SK-N-SH (cell line): ENCODE data around the gene PAPOLB.

Experiments used
- ELF1 ChIP-seq: IDR thresholded peaks from 2 replicates; pipeline ENCODE4 v1.4.0; 2012
- EP300 ChIP-seq, 2 experiments: IDR thresholded peaks; 2 replicates each; pipeline versions ENCODE4 v1.4.0 to v1.6.1; 2012; ENCODE audit warnings: borderline replicate concordance in 1 of 2, low read depth in 1 of 2, low read length in 1 of 2
- GABPA ChIP-seq: IDR thresholded peaks from 2 replicates; pipeline ENCODE4 v1.4.0; 2012; ENCODE audit warnings: low read depth, mild to moderate bottlenecking
- JUND ChIP-seq: IDR thresholded peaks from 2 replicates; pipeline ENCODE4 v1.4.0; 2012
- MXI1 ChIP-seq: IDR thresholded peaks from 2 replicates; pipeline ENCODE4 v1.6.1; 2012; ENCODE audit warnings: mild to moderate bottlenecking, low read depth, low read length, improper control_type of control experiment
- NFIC ChIP-seq: IDR thresholded peaks from 2 replicates; pipeline ENCODE4 v1.4.0; 2012; ENCODE audit warnings: borderline replicate concordance
- POLR2AphosphoS5 ChIP-seq: IDR thresholded peaks from 2 replicates; pipeline ENCODE4 v1.6.1; 2012; ENCODE audit warnings: low read depth, low read length
- RCOR1 ChIP-seq: fragments of 150-350 bp; IDR thresholded peaks from 2 replicates; pipeline ENCODE4 v1.6.1; 2017; ENCODE audit warnings: antibody characterized with exemption, low read length
- SMC3 ChIP-seq: IDR thresholded peaks from 2 replicates; pipeline ENCODE4 v1.6.1; 2012; ENCODE audit warnings: low read depth, low read length, improper control_type of control experiment
- TAF1 ChIP-seq: IDR thresholded peaks from 2 replicates; pipeline ENCODE4 v1.6.1; 2012; ENCODE audit warnings: low read depth, mild to moderate bottlenecking, low read length, moderate library complexity, borderline replicate concordance
- TF ChIP-seq, protein P1 (sequence below): fragments of 200-600 bp; sonication (generic); IDR thresholded peaks from 2 replicates; pipeline ENCODE4 v1.6.1; 2017; ENCODE audit warnings: antibody characterized with exemption, mild to moderate bottlenecking, moderate library complexity
- TF ChIP-seq, protein P2 (sequence below): IDR thresholded peaks from 2 replicates; pipeline ENCODE4 v1.4.0; 2012; ENCODE audit warnings: low read depth, borderline replicate concordance
- TF ChIP-seq, protein P3 (sequence below): IDR thresholded peaks from 2 replicates; pipeline ENCODE4 v1.6.1; 2012; ENCODE audit warnings: mild to moderate bottlenecking, low read depth, low read length, moderate library complexity
- TF ChIP-seq, protein P4 (sequence below): fragments of 150-350 bp; IDR thresholded peaks from 2 replicates; pipeline ENCODE4 v1.6.1; 2017; ENCODE audit warnings: antibody characterized with exemption, low read length, low read depth, borderline replicate concordance

DNA sequence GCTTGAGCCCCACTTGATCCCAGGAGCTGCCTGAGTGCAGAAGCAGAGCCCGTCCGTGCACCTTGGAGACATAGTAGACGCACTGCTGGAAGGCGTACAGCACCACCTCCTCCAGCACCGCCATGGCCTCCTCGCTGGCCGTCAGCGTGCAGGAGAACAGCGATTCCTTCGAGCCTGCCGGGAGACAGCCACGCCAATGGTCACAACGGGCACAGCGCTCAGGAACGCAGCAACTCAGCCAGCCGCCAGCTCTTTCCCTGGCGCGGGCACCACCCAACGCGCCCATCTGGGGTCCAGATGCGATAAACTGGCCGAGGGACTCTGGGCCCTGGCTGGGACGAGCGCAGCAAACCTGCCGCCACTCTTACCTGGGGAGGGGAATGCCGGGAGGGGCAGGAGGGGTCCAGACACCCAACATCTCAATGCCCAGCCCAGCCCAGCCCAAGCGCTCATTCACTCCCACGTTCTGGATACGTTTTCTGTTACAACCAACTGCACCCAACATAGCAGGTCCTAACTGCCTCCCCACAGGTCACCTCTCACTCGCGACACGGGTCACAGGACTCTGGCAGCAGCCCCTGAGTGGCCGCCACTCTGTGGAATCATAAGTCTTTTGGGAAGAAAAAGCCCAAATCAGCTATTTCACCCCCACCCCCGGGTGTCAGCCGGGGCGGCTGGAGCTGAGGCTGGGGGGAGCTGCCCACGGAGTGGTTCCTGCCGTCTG, 44.5 kb downstream of the PAPOLB start:
- TF ChIP-seq, protein P1, sequence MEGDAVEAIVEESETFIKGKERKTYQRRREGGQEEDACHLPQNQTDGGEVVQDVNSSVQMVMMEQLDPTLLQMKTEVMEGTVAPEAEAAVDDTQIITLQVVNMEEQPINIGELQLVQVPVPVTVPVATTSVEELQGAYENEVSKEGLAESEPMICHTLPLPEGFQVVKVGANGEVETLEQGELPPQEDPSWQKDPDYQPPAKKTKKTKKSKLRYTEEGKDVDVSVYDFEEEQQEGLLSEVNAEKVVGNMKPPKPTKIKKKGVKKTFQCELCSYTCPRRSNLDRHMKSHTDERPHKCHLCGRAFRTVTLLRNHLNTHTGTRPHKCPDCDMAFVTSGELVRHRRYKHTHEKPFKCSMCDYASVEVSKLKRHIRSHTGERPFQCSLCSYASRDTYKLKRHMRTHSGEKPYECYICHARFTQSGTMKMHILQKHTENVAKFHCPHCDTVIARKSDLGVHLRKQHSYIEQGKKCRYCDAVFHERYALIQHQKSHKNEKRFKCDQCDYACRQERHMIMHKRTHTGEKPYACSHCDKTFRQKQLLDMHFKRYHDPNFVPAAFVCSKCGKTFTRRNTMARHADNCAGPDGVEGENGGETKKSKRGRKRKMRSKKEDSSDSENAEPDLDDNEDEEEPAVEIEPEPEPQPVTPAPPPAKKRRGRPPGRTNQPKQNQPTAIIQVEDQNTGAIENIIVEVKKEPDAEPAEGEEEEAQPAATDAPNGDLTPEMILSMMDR: no peak
- TF ChIP-seq TAF1: no peak
- TF ChIP-seq, protein P2, sequence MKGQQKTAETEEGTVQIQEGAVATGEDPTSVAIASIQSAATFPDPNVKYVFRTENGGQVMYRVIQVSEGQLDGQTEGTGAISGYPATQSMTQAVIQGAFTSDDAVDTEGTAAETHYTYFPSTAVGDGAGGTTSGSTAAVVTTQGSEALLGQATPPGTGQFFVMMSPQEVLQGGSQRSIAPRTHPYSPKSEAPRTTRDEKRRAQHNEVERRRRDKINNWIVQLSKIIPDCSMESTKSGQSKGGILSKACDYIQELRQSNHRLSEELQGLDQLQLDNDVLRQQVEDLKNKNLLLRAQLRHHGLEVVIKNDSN: no peak
- no peak for TF ChIP-seq MXI1
- TF ChIP-seq EP300 (IDR thresholded peaks at IDR 0.05; ENCODE audit: borderline replicate concordance in 1 of 2, low read depth in 1 of 2, low read length in 1 of 2): no peak
- TF ChIP-seq, protein P3, sequence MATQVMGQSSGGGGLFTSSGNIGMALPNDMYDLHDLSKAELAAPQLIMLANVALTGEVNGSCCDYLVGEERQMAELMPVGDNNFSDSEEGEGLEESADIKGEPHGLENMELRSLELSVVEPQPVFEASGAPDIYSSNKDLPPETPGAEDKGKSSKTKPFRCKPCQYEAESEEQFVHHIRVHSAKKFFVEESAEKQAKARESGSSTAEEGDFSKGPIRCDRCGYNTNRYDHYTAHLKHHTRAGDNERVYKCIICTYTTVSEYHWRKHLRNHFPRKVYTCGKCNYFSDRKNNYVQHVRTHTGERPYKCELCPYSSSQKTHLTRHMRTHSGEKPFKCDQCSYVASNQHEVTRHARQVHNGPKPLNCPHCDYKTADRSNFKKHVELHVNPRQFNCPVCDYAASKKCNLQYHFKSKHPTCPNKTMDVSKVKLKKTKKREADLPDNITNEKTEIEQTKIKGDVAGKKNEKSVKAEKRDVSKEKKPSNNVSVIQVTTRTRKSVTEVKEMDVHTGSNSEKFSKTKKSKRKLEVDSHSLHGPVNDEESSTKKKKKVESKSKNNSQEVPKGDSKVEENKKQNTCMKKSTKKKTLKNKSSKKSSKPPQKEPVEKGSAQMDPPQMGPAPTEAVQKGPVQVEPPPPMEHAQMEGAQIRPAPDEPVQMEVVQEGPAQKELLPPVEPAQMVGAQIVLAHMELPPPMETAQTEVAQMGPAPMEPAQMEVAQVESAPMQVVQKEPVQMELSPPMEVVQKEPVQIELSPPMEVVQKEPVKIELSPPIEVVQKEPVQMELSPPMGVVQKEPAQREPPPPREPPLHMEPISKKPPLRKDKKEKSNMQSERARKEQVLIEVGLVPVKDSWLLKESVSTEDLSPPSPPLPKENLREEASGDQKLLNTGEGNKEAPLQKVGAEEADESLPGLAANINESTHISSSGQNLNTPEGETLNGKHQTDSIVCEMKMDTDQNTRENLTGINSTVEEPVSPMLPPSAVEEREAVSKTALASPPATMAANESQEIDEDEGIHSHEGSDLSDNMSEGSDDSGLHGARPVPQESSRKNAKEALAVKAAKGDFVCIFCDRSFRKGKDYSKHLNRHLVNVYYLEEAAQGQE: no peak
- no peak for TF ChIP-seq GABPA
- no peak for TF ChIP-seq NFIC
- TF ChIP-seq, protein P4, sequence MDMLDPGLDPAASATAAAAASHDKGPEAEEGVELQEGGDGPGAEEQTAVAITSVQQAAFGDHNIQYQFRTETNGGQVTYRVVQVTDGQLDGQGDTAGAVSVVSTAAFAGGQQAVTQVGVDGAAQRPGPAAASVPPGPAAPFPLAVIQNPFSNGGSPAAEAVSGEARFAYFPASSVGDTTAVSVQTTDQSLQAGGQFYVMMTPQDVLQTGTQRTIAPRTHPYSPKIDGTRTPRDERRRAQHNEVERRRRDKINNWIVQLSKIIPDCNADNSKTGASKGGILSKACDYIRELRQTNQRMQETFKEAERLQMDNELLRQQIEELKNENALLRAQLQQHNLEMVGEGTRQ: no peak
- no peak for TF ChIP-seq JUND
- no peak for TF ChIP-seq SMC3
- no peak for TF ChIP-seq POLR2AphosphoS5
- no peak for TF ChIP-seq ELF1
- TF ChIP-seq RCOR1: no peak
